A673 (cell line): ENCODE measurements around the gene CARS2. TPM values are rescaled to one million over a fixed set of nuclear protein-coding genes. Genes with fewer than 3 reads are reported as not detected.

ENCODE experiments used
- BruUV-seq: library from RNA; stranded (reverse); fragments of 400-500 nt; replicated peaks from 2 replicates; lab custom pipeline; 2021; lab: Mats Ljungman, UMichigan
- CTCF ChIA-PET: fragments of 300-600 bp; sonication (Branson Sonifier 250); formaldehyde crosslinking; loops from one replicate; lab custom pipeline; 2022; ENCODE audit warnings: antibody characterized with exemption; lab: Charles Lee
- POLR2A ChIA-PET: fragments of 300-600 bp; sonication (Branson Sonifier 250); formaldehyde crosslinking; loops from one replicate; lab custom pipeline; 2022; ENCODE audit warnings: antibody characterized with exemption; ENCODE audit not compliant: low non-redundant PET; lab: Charles Lee
- DNase-seq: peaks from one replicate; pipeline ENCODE4 v3.0.0-alpha.2; 2015; ENCODE audit warnings: low spot score
- H3K27ac ChIP-seq: fragments of 200-600 bp; sonication (generic); 2 replicates; pipeline ENCODE4 v1.5.1; 2016; ENCODE audit warnings: mixed run types, low read depth, mild to moderate bottlenecking, mixed read lengths, antibody characterized with exemption, low read length; ENCODE audit not compliant: poor library complexity, severe bottlenecking
- H3K27me3 ChIP-seq: fragments of 200-600 bp; sonication (generic); replicated peaks from 2 replicates; pipeline ENCODE4 v1.6.1; 2017; ENCODE audit warnings: mixed run types, low read depth, mild to moderate bottlenecking, mixed read lengths, antibody characterized with exemption, low read length; ENCODE audit not compliant: insufficient read depth, poor library complexity
- H3K36me3 ChIP-seq: fragments of 200-600 bp; sonication (generic); 2 replicates; pipeline ENCODE4 v1.6.1; 2016; ENCODE audit warnings: mixed run types, mild to moderate bottlenecking, mixed read lengths, antibody characterized with exemption, low read length; ENCODE audit not compliant: insufficient read depth, poor library complexity, severe bottlenecking
- H3K4me1 ChIP-seq: fragments of 200-600 bp; sonication (generic); 2 replicates; pipeline ENCODE4 v1.6.1; 2017; ENCODE audit warnings: mixed run types, mild to moderate bottlenecking, mixed read lengths, antibody characterized with exemption, low read length; ENCODE audit not compliant: insufficient read depth, poor library complexity, severe bottlenecking
- H3K4me3 ChIP-seq: fragments of 200-600 bp; sonication (generic); 2 replicates; pipeline ENCODE4 v1.5.1; 2016; ENCODE audit warnings: low read depth, mixed run types, mild to moderate bottlenecking, mixed read lengths, low read length; ENCODE audit not compliant: poor library complexity, severe bottlenecking
- H3K9me3 ChIP-seq: fragments of 200-600 bp; sonication (generic); 2 replicates; pipeline ENCODE4 v1.6.1; 2016; ENCODE audit warnings: mixed run types, low read depth, mild to moderate bottlenecking, mixed read lengths, antibody characterized with exemption, low read length; ENCODE audit not compliant: poor library complexity, severe bottlenecking
- EZH2 ChIP-seq: fragments of 200-600 bp; sonication (generic); IDR thresholded peaks from 2 replicates; pipeline ENCODE4 v1.6.1; 2017; ENCODE audit warnings: borderline replicate concordance, low read depth, mild to moderate bottlenecking, mixed read lengths, antibody characterized with exemption, low read length; ENCODE audit not compliant: poor library complexity, severe bottlenecking
- intact Hi-C: fragments of 100-400 bp; cut with micrococcal nuclease; formaldehyde crosslinking; loops from one replicate; pipeline ENCODE4 v1.10.0; 2022; ENCODE audit not compliant: unreplicated experiment
- total RNA-seq: library from RNA; stranded (reverse); gene quantifications from 2 replicates; pipeline ENCODE4 v1.2.3, GENCODE V29; 2021
- TF ChIP-seq, protein P1 (sequence below): fragments of 300-800, 200-600 bp; sonication (generic); conservative IDR thresholded peaks from 2 replicates; pipeline ENCODE4 v1.5.1; 2017; ENCODE audit warnings: low read depth, mild to moderate bottlenecking, antibody characterized with exemption, low read length, moderate library complexity, mixed read lengths

Gene CARS2
- total RNA-seq, 1 experiment from 2014 or later: 71.4 TPM

DNA sequence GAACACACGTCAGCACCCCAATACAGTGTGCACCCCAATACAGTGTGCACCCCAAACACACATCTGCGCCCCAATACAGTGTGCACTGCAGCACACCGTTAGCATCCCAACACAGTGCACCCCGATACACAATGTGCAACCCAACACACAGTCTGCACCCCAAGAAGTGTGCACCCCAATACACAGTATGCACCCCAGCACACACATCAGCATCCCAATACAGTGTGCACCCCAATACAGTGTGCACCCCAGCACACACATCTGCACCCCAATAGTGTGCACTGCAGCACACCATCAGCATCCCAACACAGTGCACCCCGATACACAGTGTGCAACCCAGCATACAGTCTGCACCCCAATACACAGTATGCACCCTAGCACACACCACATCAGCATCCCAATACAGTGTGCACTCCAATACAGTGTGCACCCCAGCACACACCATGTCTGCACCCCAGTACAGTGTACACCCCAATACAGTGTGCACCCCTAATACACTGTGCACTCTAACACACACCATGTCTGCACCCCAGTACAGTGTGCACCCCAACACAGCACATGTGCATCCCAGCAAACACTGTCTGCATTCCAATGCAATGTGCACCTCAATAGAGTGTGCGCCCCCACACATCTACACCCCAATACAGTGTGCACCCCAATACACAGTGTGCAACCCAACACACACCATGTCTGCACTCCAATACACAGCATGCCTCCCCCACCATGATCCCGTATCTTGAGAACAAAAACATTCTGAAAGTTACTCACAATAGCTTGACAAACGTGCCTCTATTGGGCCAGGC, 855 bp upstream of the CARS2 start:
- intact Hi-C loops: no loop called here
- Histone ChIP-seq H3K4me3 (peak overlapping the region; percentile 93), H3K27ac (peak overlapping the region; percentile 88), H3K9me3 (no peaks in the 10 kb centered on the region), H3K27me3 (no peaks in the 10 kb centered on the region), H3K36me3 (peaks cover under 1% of the 10 kb centered on the region), H3K4me1 (peaks cover 10% of the 10 kb centered on the region)
- DNase-seq: no peak
- POLR2A ChIA-PET: no interaction called here
- no TSS peak for BruUV-seq
- TF ChIP-seq EZH2: no peak
- TF ChIP-seq, protein P1, sequence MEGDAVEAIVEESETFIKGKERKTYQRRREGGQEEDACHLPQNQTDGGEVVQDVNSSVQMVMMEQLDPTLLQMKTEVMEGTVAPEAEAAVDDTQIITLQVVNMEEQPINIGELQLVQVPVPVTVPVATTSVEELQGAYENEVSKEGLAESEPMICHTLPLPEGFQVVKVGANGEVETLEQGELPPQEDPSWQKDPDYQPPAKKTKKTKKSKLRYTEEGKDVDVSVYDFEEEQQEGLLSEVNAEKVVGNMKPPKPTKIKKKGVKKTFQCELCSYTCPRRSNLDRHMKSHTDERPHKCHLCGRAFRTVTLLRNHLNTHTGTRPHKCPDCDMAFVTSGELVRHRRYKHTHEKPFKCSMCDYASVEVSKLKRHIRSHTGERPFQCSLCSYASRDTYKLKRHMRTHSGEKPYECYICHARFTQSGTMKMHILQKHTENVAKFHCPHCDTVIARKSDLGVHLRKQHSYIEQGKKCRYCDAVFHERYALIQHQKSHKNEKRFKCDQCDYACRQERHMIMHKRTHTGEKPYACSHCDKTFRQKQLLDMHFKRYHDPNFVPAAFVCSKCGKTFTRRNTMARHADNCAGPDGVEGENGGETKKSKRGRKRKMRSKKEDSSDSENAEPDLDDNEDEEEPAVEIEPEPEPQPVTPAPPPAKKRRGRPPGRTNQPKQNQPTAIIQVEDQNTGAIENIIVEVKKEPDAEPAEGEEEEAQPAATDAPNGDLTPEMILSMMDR: no peak
- CTCF ChIA-PET: no interaction called here

DNA sequence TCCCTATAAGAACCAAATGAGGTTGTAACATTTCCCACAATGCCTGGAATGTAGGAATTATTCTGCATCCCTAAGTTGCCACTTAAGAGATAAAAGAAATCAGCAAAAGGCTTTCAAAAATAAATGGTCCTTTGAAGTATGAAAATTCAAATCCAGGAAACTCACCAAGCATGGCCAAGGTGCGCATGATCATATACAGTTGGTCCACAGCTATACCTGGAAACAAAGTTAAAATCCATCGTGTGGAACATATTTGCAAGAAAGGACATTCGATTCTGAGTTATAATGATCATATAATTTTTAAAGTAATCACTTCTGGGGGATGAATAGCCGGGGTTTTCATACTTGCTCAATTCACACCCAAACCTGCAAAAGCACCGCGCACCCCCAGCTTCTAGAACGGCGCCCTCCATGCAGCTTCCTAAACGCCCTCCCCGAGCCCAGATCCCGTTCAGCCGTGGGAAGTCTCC, 525 bp downstream of the CARS2 start:
- intact Hi-C loops: no loop called here
- TF ChIP-seq, protein P1: no peak
- TF ChIP-seq EZH2: no peak
- H3K9me3 ChIP-seq: no peaks in the 10 kb centered on the region
- CTCF ChIA-PET: no interaction called here
- no peaks in the 10 kb centered on the region for H3K27me3 ChIP-seq
- peak overlapping the region; percentile 88 for H3K27ac ChIP-seq
- peaks cover 13% of the 10 kb centered on the region for H3K36me3 ChIP-seq
- no peak for DNase-seq
- H3K4me3 ChIP-seq: peak overlapping the region; percentile 93
- POLR2A ChIA-PET: no interaction called here
- H3K4me1 ChIP-seq: peaks cover 10% of the 10 kb centered on the region
- no TSS peak for BruUV-seq

DNA sequence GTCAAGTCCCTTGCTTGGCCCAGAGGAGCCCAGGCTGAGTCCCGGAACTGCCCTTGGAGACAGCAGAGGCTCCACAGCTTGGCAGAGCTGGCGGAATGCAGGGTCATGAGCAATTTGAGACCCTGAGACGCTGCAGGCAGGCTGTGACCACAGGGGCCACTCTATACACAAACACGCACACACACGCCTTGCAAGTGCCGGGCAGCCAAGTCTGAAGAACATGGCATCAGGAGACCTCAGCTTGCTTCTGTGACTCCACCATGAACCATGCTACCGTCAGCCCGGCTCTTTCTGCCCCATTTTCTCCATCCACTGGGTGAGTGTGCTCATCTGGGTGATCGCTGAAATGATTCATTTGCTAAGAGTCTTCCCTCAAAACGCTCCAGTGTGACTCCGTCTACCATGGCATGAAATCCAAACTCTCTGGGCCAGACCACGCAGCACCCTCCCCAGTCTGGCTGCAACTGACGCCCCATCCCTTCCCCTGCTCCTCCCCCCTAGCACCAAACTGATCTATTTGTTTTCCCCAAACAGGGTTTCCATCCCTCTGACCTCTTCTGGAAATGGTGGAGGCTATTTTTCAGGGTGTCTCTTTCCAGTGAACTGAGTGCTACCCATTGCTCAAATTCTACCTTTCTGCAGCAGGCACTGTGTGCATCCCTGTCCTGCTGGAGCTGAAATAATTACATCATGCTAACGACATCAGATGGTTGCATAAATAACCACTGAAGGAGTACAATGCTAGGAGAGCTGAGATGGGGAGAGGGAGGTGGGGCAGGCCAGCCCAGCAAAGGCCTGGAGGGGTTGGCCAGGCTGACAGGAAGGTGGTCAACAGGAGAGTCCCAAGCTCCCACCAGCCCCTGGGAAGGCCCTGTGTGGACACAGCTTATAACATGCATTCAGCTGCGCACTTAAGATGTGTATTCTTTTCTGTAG, 3.1 kb downstream of the CARS2 start:
- Histone ChIP-seq H3K27me3 (no peaks in the 10 kb centered on the region), H3K27ac (no peak overlapping the region), H3K4me1 (peaks cover 10% of the 10 kb centered on the region), H3K36me3 (peaks cover 36% of the 10 kb centered on the region), H3K9me3 (no peaks in the 10 kb centered on the region), H3K4me3 (no peak overlapping the region)
- POLR2A ChIA-PET: no interaction called here
- intact Hi-C loops: no loop called here
- DNase-seq: no peak
- no TSS peak for BruUV-seq
- TF ChIP-seq EZH2: no peak
- TF ChIP-seq, protein P1: no peak
- CTCF ChIA-PET: no interaction called here
